Activated CD8-positive, alpha-beta memory T cell treated with anti-CD3 and anti-CD28 coated beads, Interleukin-2, amount 10 ng/mL, durations not matched to agents 7 days and 5 days (primary cell): ENCODE measurements around the gene COMMD7. TPM values are rescaled to one million over a fixed set of nuclear protein-coding genes. Genes with fewer than 3 reads are reported as not detected.
A peak's percentile ranks its signal among the peaks of the same experiment; 100 is the strongest.

Source experiments
- ATAC-seq: fragments of 150-1000 bp; cut with Tn5 transposase; one replicate; pipeline ENCODE4 v1.10.0; 2021; ENCODE audit warnings: moderate library complexity
- CTCF ChIA-PET: fragments of 350-600 bp; sonication (Branson Sonifier 250); formaldehyde crosslinking; loops from one replicate; lab custom pipeline; 2021; ENCODE audit warnings: antibody characterized with exemption; lab: Charles Lee
- DNase-seq: peaks from one replicate; pipeline ENCODE4 v3.0.0-alpha.2; 2020
- H3K27ac Mint-ChIP-seq: one replicate; pipeline ENCODE4 v1.8.0; 2021; ENCODE audit warnings: mild to moderate bottlenecking, mixed read lengths
- H3K27me3 Mint-ChIP-seq: one replicate; pipeline ENCODE4 v1.8.0; 2021; ENCODE audit warnings: mixed read lengths
- H3K36me3 Mint-ChIP-seq: one replicate; pipeline ENCODE4 v1.8.0; 2021; ENCODE audit warnings: mild to moderate bottlenecking, mixed read lengths
- H3K4me1 Mint-ChIP-seq: one replicate; pipeline ENCODE4 v1.8.0; 2021; ENCODE audit warnings: mixed read lengths
- H3K4me3 Mint-ChIP-seq: one replicate; pipeline ENCODE4 v1.8.0; 2021; ENCODE audit warnings: mild to moderate bottlenecking, moderate library complexity, mixed read lengths
- H3K9me3 Mint-ChIP-seq: one replicate; pipeline ENCODE4 v1.8.0; 2022; ENCODE audit warnings: low read depth, mixed read lengths
- total RNA-seq, 2 experiments: library from RNA; stranded (reverse); gene quantifications; one replicate each; pipeline ENCODE4 v1.2.3, GENCODE V29; 2021

The COMMD7 gene
- total RNA-seq, 2 experiments from 2014 or later, result 54.2 to 59.5 TPM

- peaks cover 18% of the 10 kb centered on the region for H3K4me1 Mint-ChIP-seq
- DNase-seq (no peak), ATAC-seq (peak; percentile 20)
- no peaks in the 10 kb centered on the region for H3K36me3 Mint-ChIP-seq
- H3K9me3 Mint-ChIP-seq, result no peaks in the 10 kb centered on the region
- peaks cover 9% of the 10 kb centered on the region for H3K27me3 Mint-ChIP-seq
- peak overlapping the region; percentile 75 for H3K4me3 Mint-ChIP-seq
- no peak overlapping the region for H3K27ac Mint-ChIP-seq
- CTCF ChIA-PET, result interaction anchor here (0.7 to 3.8 kb wide), 7 partner anchors 10 to 89 kb away, joined by 3 to 37 read pairs (median 10); partner anchors contain the start of genes C20orf203 and COMMD7
Measured at GRCh38 chr20:32762754-32763201, 19.5 kb upstream of the COMMD7 start.

- Mint-ChIP-seq H3K4me3 (peak within 1 kb of the TSS; percentile 75), H3K4me1 (peaks cover 18% of the 10 kb centered on the region), H3K36me3 (no peaks in the 10 kb centered on the region), H3K27ac (peak within 1 kb of the TSS; percentile 66), H3K9me3 (no peaks in the 10 kb centered on the region), H3K27me3 (peaks cover 9% of the 10 kb centered on the region)
- ATAC-seq (peak; percentile 86), DNase-seq (peak; percentile 83)
- CTCF ChIA-PET, result interaction anchor here (0.7 to 3.8 kb wide), 6 partner anchors 11 to 89 kb away, joined by 3 to 37 read pairs (median 10); partner anchors contain the start of genes C20orf203 and COMMD7
Measured at GRCh38 chr20:32761831-32762753, 18.8 kb upstream of the COMMD7 start, which contains the start of gene DNMT3B. TSS of gene DNMT3B (plus strand) at chr20:32762385. CDS start at chr20:32780324, 17,939 bp downstream.

- CTCF ChIA-PET, result interaction anchor here (0.9 kb wide), 1 partner anchor 17 kb away, joined by 3 read pairs; no protein-coding TSS in a partner anchor
- no peak for ATAC-seq
Measured at GRCh38 chr20:32761417-32761830, 18.2 kb upstream of the COMMD7 start.

GRCh38 chr20:32756156-32756555 lies 12.9 kb upstream of the COMMD7 start:
- peaks cover 11% of the 10 kb centered on the region for H3K4me1 Mint-ChIP-seq
- H3K9me3 Mint-ChIP-seq, result no peaks in the 10 kb centered on the region
- no peak for DNase-seq
- CTCF ChIA-PET, result interaction anchor here (1.1 kb wide), 2 partner anchors 22 to 505 kb away, joined by 3 to 4 read pairs; no protein-coding TSS in a partner anchor
- no peaks in the 10 kb centered on the region for H3K36me3 Mint-ChIP-seq
- H3K4me3 Mint-ChIP-seq, result no peak overlapping the region
- no peak for ATAC-seq
- H3K27ac Mint-ChIP-seq, result no peak overlapping the region
- no peaks in the 10 kb centered on the region for H3K27me3 Mint-ChIP-seq

More at GRCh38 chr20:32761417-32761830, 18.2 kb upstream of the COMMD7 start:
- H3K36me3 Mint-ChIP-seq, result no peaks in the 10 kb centered on the region
- H3K4me3 Mint-ChIP-seq, result peak overlapping the region; percentile 34
- H3K27ac Mint-ChIP-seq, result peak overlapping the region; percentile 66
- no peak for DNase-seq
- H3K4me1 Mint-ChIP-seq, result peaks cover 18% of the 10 kb centered on the region
- H3K9me3 Mint-ChIP-seq, result no peaks in the 10 kb centered on the region
- H3K27me3 Mint-ChIP-seq, result peaks cover 9% of the 10 kb centered on the region

GRCh38 chr20:32753731-32754130 lies 10.5 kb upstream of the COMMD7 start:
- H3K9me3 Mint-ChIP-seq, result no peaks in the 10 kb centered on the region
- CTCF ChIA-PET, result interaction anchor here (0.8 kb wide), 1 partner anchor 25 kb away, joined by 3 read pairs; no protein-coding TSS in a partner anchor
- no peaks in the 10 kb centered on the region for H3K36me3 Mint-ChIP-seq
- H3K27me3 Mint-ChIP-seq, result no peaks in the 10 kb centered on the region
- peaks cover 3% of the 10 kb centered on the region for H3K4me1 Mint-ChIP-seq
- H3K4me3 Mint-ChIP-seq, result no peak overlapping the region
- no peak for ATAC-seq
- no peak overlapping the region for H3K27ac Mint-ChIP-seq
- DNase-seq, result no peak

- no peak overlapping the region for H3K4me3 Mint-ChIP-seq
- H3K36me3 Mint-ChIP-seq, result no peaks in the 10 kb centered on the region
- no peak for ATAC-seq
- H3K4me1 Mint-ChIP-seq, result peaks cover 2% of the 10 kb centered on the region
- CTCF ChIA-PET, result no interaction called here
- DNase-seq, result no peak
- no peaks in the 10 kb centered on the region for H3K9me3 Mint-ChIP-seq
- H3K27me3 Mint-ChIP-seq, result no peaks in the 10 kb centered on the region
- no peak overlapping the region for H3K27ac Mint-ChIP-seq
Measured at GRCh38 chr20:32752458-32753250, 9.4 kb upstream of the COMMD7 start.

GRCh38 chr20:32751702-32752457 lies 8.6 kb upstream of the COMMD7 start:
- Mint-ChIP-seq H3K4me1 (peaks cover 2% of the 10 kb centered on the region), H3K4me3 (no peak overlapping the region), H3K27me3 (no peaks in the 10 kb centered on the region), H3K27ac (no peak overlapping the region), H3K36me3 (no peaks in the 10 kb centered on the region), H3K9me3 (no peaks in the 10 kb centered on the region)
- CTCF ChIA-PET, result interaction anchor here (1.0 kb wide), 1 partner anchor 11 kb away, joined by 3 read pairs; the partner anchor contains the start of gene DNMT3B
- ATAC-seq (no peak), DNase-seq (no peak)

- DNase-seq, result no peak
- H3K9me3 Mint-ChIP-seq, result no peaks in the 10 kb centered on the region
- H3K4me1 Mint-ChIP-seq, result peaks cover 2% of the 10 kb centered on the region
- no peak overlapping the region for H3K27ac Mint-ChIP-seq
- H3K27me3 Mint-ChIP-seq, result no peaks in the 10 kb centered on the region
- CTCF ChIA-PET, result interaction anchor here (1.0 kb wide), 1 partner anchor 11 kb away, joined by 3 read pairs; the partner anchor contains the start of gene DNMT3B
- no peak overlapping the region for H3K4me3 Mint-ChIP-seq
- H3K36me3 Mint-ChIP-seq, result no peaks in the 10 kb centered on the region
- ATAC-seq, result no peak
Measured at GRCh38 chr20:32751293-32751692, 8.0 kb upstream of the COMMD7 start.

GRCh38 chr20:32749914-32750637 lies 6.8 kb upstream of the COMMD7 start:
- Mint-ChIP-seq H3K4me1 (peaks cover 3% of the 10 kb centered on the region), H3K27ac (no peak overlapping the region), H3K9me3 (no peaks in the 10 kb centered on the region), H3K36me3 (no peaks in the 10 kb centered on the region), H3K27me3 (no peaks in the 10 kb centered on the region), H3K4me3 (no peak overlapping the region)
- DNase-seq (no peak), ATAC-seq (no peak)
- CTCF ChIA-PET, result no interaction called here

- DNase-seq (peak; percentile 48), ATAC-seq (peak; percentile 14)
- Mint-ChIP-seq H3K4me1 (peaks cover 45% of the 10 kb centered on the region), H3K9me3 (no peaks in the 10 kb centered on the region), H3K27me3 (no peaks in the 10 kb centered on the region), H3K4me3 (peak overlapping the region; percentile 99), H3K36me3 (peaks cover 5% of the 10 kb centered on the region), H3K27ac (peak overlapping the region; percentile 92)
- CTCF ChIA-PET, result interaction anchor here (0.9 to 3.3 kb wide), 6 partner anchors 20 to 219 kb away, joined by 3 to 31 read pairs (median 6); partner anchors contain the start of genes C20orf203 and DNMT3B
Measured at GRCh38 chr20:32742322-32743236, 688 bp downstream of the COMMD7 start.

GRCh38 chr20:32741151-32741550 lies 2.1 kb downstream of the COMMD7 start:
- CTCF ChIA-PET, result interaction anchor here (1.3 to 3.3 kb wide), 3 partner anchors 10 to 67 kb away, joined by 3 to 31 read pairs (median 30); partner anchors contain the start of gene C20orf203
- H3K36me3 Mint-ChIP-seq, result peaks cover 6% of the 10 kb centered on the region

More at GRCh38 chr20:32741151-32741550, 2.1 kb downstream of the COMMD7 start:
- Mint-ChIP-seq H3K27me3 (no peaks in the 10 kb centered on the region), H3K4me1 (peaks cover 55% of the 10 kb centered on the region), H3K27ac (peak overlapping the region; percentile 7), H3K4me3 (no peak overlapping the region), H3K9me3 (no peaks in the 10 kb centered on the region)
- ATAC-seq (no peak), DNase-seq (no peak)
